ENCODE measurements around the gene FRMD8.

GRCh38 chr11:65363770-65364169 lies 22.7 kb upstream of the FRMD8 start:
- TF ChIP-seq CTCF (conservative IDR thresholded peaks at IDR 0.05; ENCODE audit: low read depth in 2 of 2): no peak
- TF ChIP-seq REST (IDR thresholded peaks at IDR 0.05; ENCODE audit: unreplicated experiment): no peak
- TF ChIP-seq EZH2 (IDR thresholded peaks at IDR 0.05; ENCODE audit: low read depth, unreplicated experiment): no peak
- no peak for TF ChIP-seq POLR2AphosphoS5 (IDR thresholded peaks at IDR 0.05; ENCODE audit: low read depth)
- TF ChIP-seq ZNF114 (CRISPR knock-in tag; IDR thresholded peaks at IDR 0.05): no peak
- no peak for TF ChIP-seq EZH2phosphoT487 (IDR thresholded peaks at IDR 0.05; ENCODE audit: unreplicated experiment)
- TF ChIP-seq ETS1 (IDR thresholded peaks at IDR 0.05): no peak
- TF ChIP-seq STAT1 (IDR thresholded peaks at IDR 0.05; ENCODE audit: unreplicated experiment): no peak
- TF ChIP-seq JUNB (IDR thresholded peaks at IDR 0.05; ENCODE audit: unreplicated experiment): no peak
- TF ChIP-seq CREB1 (CRISPR knock-in tag; IDR thresholded peaks at IDR 0.05; ENCODE audit: low read depth): no peak
- TF ChIP-seq NANOG (IDR thresholded peaks at IDR 0.05; ENCODE audit: borderline replicate concordance): no peak
- TF ChIP-seq ZNF462 (CRISPR knock-in tag; IDR thresholded peaks at IDR 0.05): no peak
- no peak for TF ChIP-seq ZNF331 (CRISPR knock-in tag; IDR thresholded peaks at IDR 0.05; ENCODE audit: low read depth)
